SK-N-SH (cell line): ENCODE results near the gene ZBED4. TPM values are rescaled to one million over a fixed set of nuclear protein-coding genes. Genes with fewer than 3 reads are reported as not detected.

Experiments used
- CTCF ChIA-PET: fragments of 300-600, 350-600 bp; formaldehyde crosslinking; extraction: SDS; loops from one replicate; lab custom pipeline; 2021; lab: Yijun Ruan, JAX
- POLR2A ChIA-PET: fragments of 350-600 bp; sonication (Branson Sonifier 250); formaldehyde crosslinking; extraction: SDS; loops from one replicate; lab custom pipeline; 2020; ENCODE audit warnings: antibody characterized with exemption, inconsistent platforms; lab: Yijun Ruan, JAX
- DNase-seq: peaks from one replicate; pipeline ENCODE4 v3.0.0; 2012
- H2AFZ ChIP-seq: fragments of 200-600 bp; sonication (generic); 2 replicates; pipeline ENCODE4 v1.8.1; 2016; ENCODE audit warnings: antibody characterized with exemption, mild to moderate bottlenecking, low read depth
- H3F3A ChIP-seq: fragments of 200-600 bp; sonication (generic); replicated peaks from 2 replicates; pipeline ENCODE3; 2016; ENCODE audit warnings: antibody characterized with exemption, mild to moderate bottlenecking; ENCODE audit not compliant: insufficient read depth
- H3K27ac ChIP-seq, 2 experiments: fragments of 200-500 bp in 1 of 2; fragments of 200-600 bp in 1 of 2; sonication (Bioruptor generic) in 1 of 2; sonication (generic), shearing (Covaris generic) in 1 of 2; 2 replicates each; pipeline versions ENCODE4 v1.5.1 to v1.6.1; 2014 to 2016; ENCODE audit warnings: low read depth in 2 of 2, inconsistent platforms in 1 of 2, low read length in 1 of 2, mild to moderate bottlenecking in 1 of 2, mixed read lengths in 1 of 2
- H3K27me3 ChIP-seq: fragments of 200-600 bp; sonication (generic), shearing (Covaris generic); 2 replicates; pipeline ENCODE4 v1.6.1; 2016; ENCODE audit warnings: mixed run types; ENCODE audit not compliant: insufficient read depth
- H3K36me3 ChIP-seq, 2 experiments: fragments of 200-500 bp in 1 of 2; fragments of 200-600 bp in 1 of 2; sonication (Bioruptor generic) in 1 of 2; sonication (generic) in 1 of 2; replicated peaks in 1 of 2; 2 replicates each; pipeline versions ENCODE3 to v1.5.1; 2014 to 2016; ENCODE audit warnings: low read length in 1 of 2, mild to moderate bottlenecking in 1 of 2; ENCODE audit not compliant: insufficient read depth in 2 of 2, control insufficient read depth in 1 of 2
- H3K4me1 ChIP-seq, 2 experiments: fragments of 200-500 bp in 1 of 2; fragments of 200-600 bp in 1 of 2; sonication (Bioruptor generic) in 1 of 2; sonication (generic), shearing (Covaris generic) in 1 of 2; 2 replicates each; pipeline versions ENCODE4 v1.5.1 to v1.6.1; 2014 to 2016; ENCODE audit warnings: low read depth in 1 of 2, low read length in 1 of 2, mixed run types in 1 of 2; ENCODE audit not compliant: insufficient read depth in 2 of 2, control insufficient read depth in 1 of 2
- H3K4me2 ChIP-seq: fragments of 200-600 bp; sonication (generic), shearing (Covaris generic); 2 replicates; pipeline ENCODE4 v1.6.1; 2017; ENCODE audit warnings: mixed run types
- H3K4me3 ChIP-seq, 2 experiments: fragments of 200-500 bp in 1 of 2; fragments of 200-600 bp in 1 of 2; sonication (Bioruptor generic) in 1 of 2; sonication (generic), shearing (Covaris generic) in 1 of 2; 2 replicates each; pipeline versions ENCODE4 v1.5.1 to v1.8.1; 2014 to 2016; ENCODE audit warnings: low read depth in 2 of 2, inconsistent platforms in 1 of 2, low read length in 1 of 2, mild to moderate bottlenecking in 1 of 2, mixed read lengths in 1 of 2, moderate library complexity in 1 of 2
- H3K79me2 ChIP-seq: fragments of 200-600 bp; sonication (generic); 2 replicates; pipeline ENCODE4 v1.8.1; 2017; ENCODE audit warnings: mild to moderate bottlenecking; ENCODE audit not compliant: insufficient read depth
- H3K9ac ChIP-seq: fragments of 200-600 bp; sonication (generic); 2 replicates; pipeline ENCODE4 v1.6.1; 2017; ENCODE audit warnings: mixed run types
- H3K9me2 ChIP-seq: fragments of 200-600 bp; sonication (generic); 2 replicates; pipeline ENCODE4 v1.6.1; 2017; ENCODE audit warnings: mixed run types
- H3K9me3 ChIP-seq: fragments of 200-600 bp; sonication (generic); 2 replicates; pipeline ENCODE4 v1.6.1; 2017; ENCODE audit warnings: mixed run types, mild to moderate bottlenecking, moderate library complexity
- H4K20me1 ChIP-seq: fragments of 200-600 bp; sonication (generic); 2 replicates; pipeline ENCODE4 v1.6.1; 2017; ENCODE audit warnings: mild to moderate bottlenecking, mixed run types; ENCODE audit not compliant: insufficient read depth
- EP300 ChIP-seq, 2 experiments: IDR thresholded peaks; 2 replicates each; pipeline versions ENCODE4 v1.4.0 to v1.6.1; 2012; ENCODE audit warnings: borderline replicate concordance in 1 of 2, low read depth in 1 of 2, low read length in 1 of 2
- EZH2phosphoT487 ChIP-seq: fragments of 200-600 bp; sonication (generic); IDR thresholded peaks from 2 replicates; pipeline ENCODE4 v1.6.1; 2017; ENCODE audit warnings: low read depth, mixed run types, mild to moderate bottlenecking, antibody characterized with exemption, moderate library complexity, borderline replicate concordance
- FOSL2 ChIP-seq: IDR thresholded peaks from 2 replicates; pipeline ENCODE4 v1.4.0; 2012; ENCODE audit warnings: low read depth, mild to moderate bottlenecking, moderate library complexity, borderline replicate concordance
- FOXJ3 ChIP-seq: sonication (generic); formaldehyde crosslinking; IDR thresholded peaks from 2 replicates; pipeline ENCODE4 v1.5.1; 2020; ENCODE audit warnings: mild to moderate bottlenecking, missing genetic modification reagents
- GABPA ChIP-seq: IDR thresholded peaks from 2 replicates; pipeline ENCODE4 v1.4.0; 2012; ENCODE audit warnings: low read depth, mild to moderate bottlenecking
- GATA2 ChIP-seq: sonication (generic); formaldehyde crosslinking; IDR thresholded peaks from 2 replicates; pipeline ENCODE4 v1.5.0; 2020; ENCODE audit warnings: mild to moderate bottlenecking, missing genetic modification reagents
- IRF3 ChIP-seq: fragments of 150-350 bp; IDR thresholded peaks from 2 replicates; pipeline ENCODE4 v1.6.1; 2016; ENCODE audit warnings: mild to moderate bottlenecking, low read depth, low read length
- JUND ChIP-seq: IDR thresholded peaks from 2 replicates; pipeline ENCODE4 v1.4.0; 2012
- NRF1 ChIP-seq: IDR thresholded peaks from 2 replicates; pipeline ENCODE4 v1.6.1; 2012; ENCODE audit warnings: low read depth, mild to moderate bottlenecking, low read length
- RAD21 ChIP-seq: IDR thresholded peaks from 2 replicates; pipeline ENCODE4 v1.6.1; 2012; ENCODE audit warnings: mild to moderate bottlenecking, low read length
- RCOR1 ChIP-seq: fragments of 150-350 bp; IDR thresholded peaks from 2 replicates; pipeline ENCODE4 v1.6.1; 2017; ENCODE audit warnings: antibody characterized with exemption, low read length
- RFX5 ChIP-seq: IDR thresholded peaks from 2 replicates; pipeline ENCODE4 v1.6.1; 2012; ENCODE audit warnings: mild to moderate bottlenecking, improper control_type of control experiment, low read length
- SIN3A ChIP-seq: IDR thresholded peaks from 2 replicates; pipeline ENCODE4 v1.6.1; 2012; ENCODE audit warnings: low read depth, mild to moderate bottlenecking, low read length, moderate library complexity, borderline replicate concordance
- SMC3 ChIP-seq: IDR thresholded peaks from 2 replicates; pipeline ENCODE4 v1.6.1; 2012; ENCODE audit warnings: low read depth, low read length, improper control_type of control experiment
- TEAD4 ChIP-seq: IDR thresholded peaks from 2 replicates; pipeline ENCODE4 v1.4.0; 2012; ENCODE audit warnings: mild to moderate bottlenecking, borderline replicate concordance; ENCODE audit not compliant: insufficient read depth
- YY1 ChIP-seq: IDR thresholded peaks from 2 replicates; pipeline ENCODE4 v1.4.0; 2012; ENCODE audit warnings: low read depth, mild to moderate bottlenecking
- WGBS: methylation state at CpG from one replicate; pipeline ENCODE4 v1.1.6; 2017; ENCODE audit warnings: low lambda C conversion rate; 5-methylcytosine and 5-hydroxymethylcytosine counted together
- polyA plus RNA-seq, 3 experiments: library from polyadenylated mRNA; depleted of rRNA; stranded (reverse); fragments of >200 nt; gene quantifications; 2 replicates each; pipeline ENCODE4 v1.2.3, GENCODE V29; 2012
- TF ChIP-seq, protein P1 (sequence below): IDR thresholded peaks from 2 replicates; pipeline ENCODE4 v1.6.1; 2012; ENCODE audit warnings: mild to moderate bottlenecking, low read depth, low read length, moderate library complexity
- TF ChIP-seq, protein P2 (sequence below): IDR thresholded peaks from 2 replicates; pipeline ENCODE4 v1.4.0; 2012; ENCODE audit warnings: low read depth
- TF ChIP-seq, protein P3 (sequence below): IDR thresholded peaks from 2 replicates; pipeline ENCODE4; 2012
- TF ChIP-seq, protein P4 (sequence below): IDR thresholded peaks from 2 replicates; pipeline ENCODE4 v1.4.0; 2012; ENCODE audit warnings: low read depth, borderline replicate concordance

Gene ZBED4
- polyA plus RNA-seq, 1 of the 3 experiments (the other 2 are of a cell fraction), result 7.9 TPM

DNA sequence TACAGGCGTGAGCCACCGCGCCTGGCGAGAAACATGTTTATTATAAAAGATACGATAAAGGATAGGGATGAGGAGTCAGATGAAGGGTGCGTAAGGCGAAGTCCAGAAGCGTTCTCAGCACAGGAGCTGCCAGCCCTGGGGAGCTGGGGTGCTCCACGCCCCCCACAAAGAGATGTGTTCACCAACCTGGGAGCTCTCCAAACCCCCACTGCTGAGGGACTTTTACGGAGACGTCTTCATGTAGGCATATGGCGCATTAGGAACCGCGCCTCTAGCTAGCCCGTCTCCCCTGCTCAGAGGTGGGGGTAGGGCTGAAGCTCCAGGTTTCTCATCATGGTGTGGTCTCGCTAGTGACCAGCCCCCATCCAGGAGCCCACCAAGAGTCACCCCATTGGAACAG, 8.4 kb upstream of the ZBED4 start (continued):
- TF ChIP-seq GABPA, result no peak

DNA sequence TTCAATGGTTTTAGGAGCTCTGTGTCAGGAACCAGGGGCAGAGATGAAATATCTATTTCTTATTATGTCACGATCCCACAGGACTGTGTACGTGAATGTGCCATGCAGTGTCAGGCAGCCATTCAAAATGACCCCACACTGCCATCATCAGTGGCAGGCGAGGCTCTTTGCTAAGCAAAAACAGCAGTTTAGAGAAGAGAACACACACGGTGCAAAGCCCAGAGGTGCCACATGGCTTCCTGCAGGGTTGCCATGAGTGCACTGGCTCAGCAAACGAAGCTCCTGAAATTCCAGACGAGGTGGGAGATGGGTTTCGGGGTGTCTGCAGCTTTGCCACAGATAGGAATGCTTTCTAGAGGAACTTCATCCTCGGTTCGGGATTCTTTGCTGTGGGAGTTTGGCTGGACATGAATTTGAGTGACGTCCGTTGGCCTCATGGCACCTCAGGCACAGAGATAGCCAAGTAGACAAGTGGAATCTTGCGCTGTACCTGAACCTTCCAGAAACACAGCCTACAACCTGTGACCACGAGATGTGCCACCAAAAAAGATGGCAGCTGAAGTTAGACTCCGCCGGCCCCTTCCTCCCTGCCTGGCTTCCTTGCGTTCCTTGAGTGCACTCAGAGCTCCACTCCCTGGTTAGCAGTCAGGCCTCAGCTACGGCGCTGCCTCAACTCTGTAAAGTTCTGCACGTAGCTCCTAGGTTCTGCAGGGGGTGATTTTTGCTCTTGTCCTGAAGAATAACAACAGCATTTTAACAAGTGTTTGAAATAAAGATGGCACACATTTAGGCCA, 7.8 kb upstream of the ZBED4 start:
- Histone ChIP-seq H3K4me1 (peaks cover 0 to 3% of the 10 kb centered on the region in 2 experiments; a peak in 1 of 4 replicates), H3K9me3 (no peaks in the 10 kb centered on the region), H3K79me2 (no peaks in the 10 kb centered on the region), H3F3A (no peaks in the 10 kb centered on the region), H3K9me2 (no peaks in the 10 kb centered on the region), H3K4me3 (no peak overlapping the region), H3K27me3 (peaks cover 28% of the 10 kb centered on the region), H4K20me1 (no peaks in the 10 kb centered on the region), H3K4me2 (no peak overlapping the region), H2AFZ (no peak overlapping the region), H3K9ac (no peak overlapping the region), H3K27ac (no peak overlapping the region), H3K36me3 (no peaks in the 10 kb centered on the region)
- no peak for TF ChIP-seq JUND
- no peak for TF ChIP-seq YY1
- TF ChIP-seq IRF3, result no peak
- TF ChIP-seq RFX5, result no peak
- no peak for TF ChIP-seq TEAD4
- no peak for TF ChIP-seq GATA2
- TF ChIP-seq, protein P1, sequence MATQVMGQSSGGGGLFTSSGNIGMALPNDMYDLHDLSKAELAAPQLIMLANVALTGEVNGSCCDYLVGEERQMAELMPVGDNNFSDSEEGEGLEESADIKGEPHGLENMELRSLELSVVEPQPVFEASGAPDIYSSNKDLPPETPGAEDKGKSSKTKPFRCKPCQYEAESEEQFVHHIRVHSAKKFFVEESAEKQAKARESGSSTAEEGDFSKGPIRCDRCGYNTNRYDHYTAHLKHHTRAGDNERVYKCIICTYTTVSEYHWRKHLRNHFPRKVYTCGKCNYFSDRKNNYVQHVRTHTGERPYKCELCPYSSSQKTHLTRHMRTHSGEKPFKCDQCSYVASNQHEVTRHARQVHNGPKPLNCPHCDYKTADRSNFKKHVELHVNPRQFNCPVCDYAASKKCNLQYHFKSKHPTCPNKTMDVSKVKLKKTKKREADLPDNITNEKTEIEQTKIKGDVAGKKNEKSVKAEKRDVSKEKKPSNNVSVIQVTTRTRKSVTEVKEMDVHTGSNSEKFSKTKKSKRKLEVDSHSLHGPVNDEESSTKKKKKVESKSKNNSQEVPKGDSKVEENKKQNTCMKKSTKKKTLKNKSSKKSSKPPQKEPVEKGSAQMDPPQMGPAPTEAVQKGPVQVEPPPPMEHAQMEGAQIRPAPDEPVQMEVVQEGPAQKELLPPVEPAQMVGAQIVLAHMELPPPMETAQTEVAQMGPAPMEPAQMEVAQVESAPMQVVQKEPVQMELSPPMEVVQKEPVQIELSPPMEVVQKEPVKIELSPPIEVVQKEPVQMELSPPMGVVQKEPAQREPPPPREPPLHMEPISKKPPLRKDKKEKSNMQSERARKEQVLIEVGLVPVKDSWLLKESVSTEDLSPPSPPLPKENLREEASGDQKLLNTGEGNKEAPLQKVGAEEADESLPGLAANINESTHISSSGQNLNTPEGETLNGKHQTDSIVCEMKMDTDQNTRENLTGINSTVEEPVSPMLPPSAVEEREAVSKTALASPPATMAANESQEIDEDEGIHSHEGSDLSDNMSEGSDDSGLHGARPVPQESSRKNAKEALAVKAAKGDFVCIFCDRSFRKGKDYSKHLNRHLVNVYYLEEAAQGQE, result no peak
- no peak for TF ChIP-seq FOSL2
- no peak for TF ChIP-seq FOXJ3 (CRISPR knock-in tag)
- TF ChIP-seq, protein P2, sequence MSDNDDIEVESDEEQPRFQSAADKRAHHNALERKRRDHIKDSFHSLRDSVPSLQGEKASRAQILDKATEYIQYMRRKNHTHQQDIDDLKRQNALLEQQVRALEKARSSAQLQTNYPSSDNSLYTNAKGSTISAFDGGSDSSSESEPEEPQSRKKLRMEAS, result no peak
- no peak for TF ChIP-seq NRF1
- no peak for TF ChIP-seq RCOR1
- TF ChIP-seq EP300 (IDR thresholded peaks at IDR 0.05; ENCODE audit: borderline replicate concordance in 1 of 2, low read depth in 1 of 2, low read length in 1 of 2), result no peak
- TF ChIP-seq SMC3, result no peak
- TF ChIP-seq RAD21, result no peak
- TF ChIP-seq, protein P3, sequence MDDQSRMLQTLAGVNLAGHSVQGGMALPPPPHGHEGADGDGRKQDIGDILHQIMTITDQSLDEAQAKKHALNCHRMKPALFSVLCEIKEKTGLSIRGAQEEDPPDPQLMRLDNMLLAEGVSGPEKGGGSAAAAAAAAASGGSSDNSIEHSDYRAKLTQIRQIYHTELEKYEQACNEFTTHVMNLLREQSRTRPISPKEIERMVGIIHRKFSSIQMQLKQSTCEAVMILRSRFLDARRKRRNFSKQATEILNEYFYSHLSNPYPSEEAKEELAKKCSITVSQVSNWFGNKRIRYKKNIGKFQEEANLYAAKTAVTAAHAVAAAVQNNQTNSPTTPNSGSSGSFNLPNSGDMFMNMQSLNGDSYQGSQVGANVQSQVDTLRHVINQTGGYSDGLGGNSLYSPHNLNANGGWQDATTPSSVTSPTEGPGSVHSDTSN, result no peak
- TF ChIP-seq EZH2phosphoT487, result no peak
- no peak for TF ChIP-seq SIN3A
- TF ChIP-seq, protein P4, sequence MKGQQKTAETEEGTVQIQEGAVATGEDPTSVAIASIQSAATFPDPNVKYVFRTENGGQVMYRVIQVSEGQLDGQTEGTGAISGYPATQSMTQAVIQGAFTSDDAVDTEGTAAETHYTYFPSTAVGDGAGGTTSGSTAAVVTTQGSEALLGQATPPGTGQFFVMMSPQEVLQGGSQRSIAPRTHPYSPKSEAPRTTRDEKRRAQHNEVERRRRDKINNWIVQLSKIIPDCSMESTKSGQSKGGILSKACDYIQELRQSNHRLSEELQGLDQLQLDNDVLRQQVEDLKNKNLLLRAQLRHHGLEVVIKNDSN, result no peak
- ChIA-PET CTCF (interaction anchor here (1.0 to 1.3 kb wide), 2 partner anchors 19 to 79 kb away, joined by 3 to 4 read pairs; no protein-coding TSS in a partner anchor), POLR2A (no interaction called here)
- WGBS, result 64% methylated on average over 19 of the region's 19 CpGs
- no peak for DNase-seq
